H9 (cell line): ENCODE measurements around the gene EGFR. TPM values are rescaled to one million over a fixed set of nuclear protein-coding genes. Genes with fewer than 3 reads are reported as not detected.

Experiments
- DNase-seq: peaks from one replicate; pipeline ENCODE4 v3.0.0-alpha.2; 2017
- H2AFZ ChIP-seq: one replicate; pipeline ENCODE4 v1.6.1; 2013; ENCODE audit warnings: mild to moderate bottlenecking, low read length, control low read depth, moderate library complexity
- H2AK5ac ChIP-seq: 2 replicates; pipeline ENCODE4 v1.6.1; 2013; ENCODE audit warnings: low read length, control low read depth, mixed read lengths; ENCODE audit not compliant: insufficient read length
- H2BK120ac ChIP-seq: one replicate; pipeline ENCODE4 v1.6.1; 2013; ENCODE audit warnings: low read depth, mild to moderate bottlenecking, low read length, control low read depth, inconsistent platforms; ENCODE audit not compliant: poor library complexity, severe bottlenecking
- H2BK12ac ChIP-seq: 2 replicates; pipeline ENCODE4 v1.6.1; 2013; ENCODE audit warnings: low read length, control low read depth, mixed read lengths, low read depth; ENCODE audit not compliant: insufficient read length
- H2BK15ac ChIP-seq: 2 replicates; pipeline ENCODE4 v1.6.1; 2013; ENCODE audit warnings: low read depth, low read length, control low read depth
- H2BK20ac ChIP-seq: one replicate; pipeline ENCODE4 v1.6.1; 2013; ENCODE audit warnings: low read depth, mild to moderate bottlenecking, low read length, control low read depth, inconsistent platforms; ENCODE audit not compliant: poor library complexity, severe bottlenecking
- H2BK5ac ChIP-seq: 2 replicates; pipeline ENCODE4 v1.6.1; 2013; ENCODE audit warnings: low read length, control low read depth, mixed read lengths; ENCODE audit not compliant: insufficient read length
- H3K14ac ChIP-seq: 2 replicates; pipeline ENCODE4 v1.6.1; 2013; ENCODE audit warnings: low read length, control low read depth; ENCODE audit not compliant: insufficient read depth
- H3K18ac ChIP-seq: 2 replicates; pipeline ENCODE4 v1.6.1; 2013; ENCODE audit warnings: low read depth, mild to moderate bottlenecking, mixed read lengths, low read length, control low read depth; ENCODE audit not compliant: insufficient read length
- H3K23ac ChIP-seq: 2 replicates; pipeline ENCODE4 v1.6.1; 2013; ENCODE audit warnings: low read length, control low read depth, mixed read lengths, low read depth; ENCODE audit not compliant: insufficient read length
- H3K23me2 ChIP-seq: 2 replicates; pipeline ENCODE4 v1.6.1; 2013; ENCODE audit warnings: low read depth, mild to moderate bottlenecking, mixed read lengths, low read length, control low read depth; ENCODE audit not compliant: insufficient read length, poor library complexity, severe bottlenecking
- H3K27ac ChIP-seq: 2 replicates; pipeline ENCODE4 v1.5.1; 2013; ENCODE audit warnings: low read length, control low read depth, mixed read lengths, low read depth; ENCODE audit not compliant: insufficient read length
- H3K27me3 ChIP-seq: 2 replicates; pipeline ENCODE4 v1.6.1; 2013; ENCODE audit warnings: low read length, control low read depth, inconsistent platforms; ENCODE audit not compliant: insufficient read depth
- H3K4ac ChIP-seq: 2 replicates; pipeline ENCODE4 v1.6.1; 2013; ENCODE audit warnings: low read depth, mild to moderate bottlenecking, control low read depth, inconsistent platforms, low read length, moderate library complexity
- H3K4me1 ChIP-seq: 2 replicates; pipeline ENCODE4 v1.6.1; 2013; ENCODE audit warnings: low read length, control low read depth, inconsistent platforms; ENCODE audit not compliant: insufficient read depth
- H3K4me2 ChIP-seq: 2 replicates; pipeline ENCODE4 v1.6.1; 2013; ENCODE audit warnings: low read length, control low read depth, mixed read lengths; ENCODE audit not compliant: insufficient read length, insufficient read depth
- H3K56ac ChIP-seq: 2 replicates; pipeline ENCODE4 v1.6.1; 2013; ENCODE audit warnings: low read depth, mild to moderate bottlenecking, mixed read lengths, low read length, control low read depth; ENCODE audit not compliant: insufficient read length
- H3K79me1 ChIP-seq: 2 replicates; pipeline ENCODE4 v1.6.1; 2013; ENCODE audit warnings: low read depth, mild to moderate bottlenecking, moderate library complexity, low read length, control low read depth, inconsistent platforms; ENCODE audit not compliant: insufficient read depth, poor library complexity, severe bottlenecking
- H3K79me2 ChIP-seq: 2 replicates; pipeline ENCODE4 v1.6.1; 2013; ENCODE audit warnings: low read length, control low read depth, inconsistent platforms; ENCODE audit not compliant: insufficient read depth
- H3K9ac ChIP-seq: 2 replicates; pipeline ENCODE4 v1.6.1; 2013; ENCODE audit warnings: low read length, control low read depth, mixed read lengths; ENCODE audit not compliant: insufficient read length; ENCODE audit errors: extremely low read depth
- H3K9me3 ChIP-seq: one replicate; pipeline ENCODE4 v1.6.1; 2013; ENCODE audit warnings: low read depth, low read length, inconsistent platforms; ENCODE audit not compliant: control insufficient read depth
- H3T11ph ChIP-seq: one replicate; pipeline ENCODE4 v1.6.1; 2013; ENCODE audit warnings: mild to moderate bottlenecking, low read length, control low read depth, inconsistent platforms
- H4K20me1 ChIP-seq: one replicate; pipeline ENCODE4 v1.6.1; 2013; ENCODE audit not compliant: control insufficient read depth, insufficient read length, insufficient read depth
- H4K5ac ChIP-seq: 2 replicates; pipeline ENCODE4 v1.6.1; 2013; ENCODE audit warnings: low read depth, mild to moderate bottlenecking, mixed read lengths, low read length, control low read depth; ENCODE audit not compliant: insufficient read length
- H4K8ac ChIP-seq: replicated peaks from 2 replicates; pipeline ENCODE4 v1.6.1; 2013; ENCODE audit warnings: low read length, control low read depth, mixed read lengths, low read depth; ENCODE audit not compliant: insufficient read length
- H4K91ac ChIP-seq: 2 replicates; pipeline ENCODE4 v1.6.1; 2013; ENCODE audit warnings: low read depth, mild to moderate bottlenecking, moderate library complexity, mixed read lengths, low read length, control low read depth; ENCODE audit not compliant: insufficient read length
- H3K27ac Mint-ChIP-seq, 3 experiments: 2 replicates in 2 of 3; 3 replicates in 1 of 3; pipeline ENCODE4 v1.8.0; 2020 to 2021; ENCODE audit warnings: mixed read lengths in 3 of 3, mild to moderate bottlenecking in 1 of 3, moderate library complexity in 1 of 3
- H3K27me3 Mint-ChIP-seq: 2 replicates; pipeline ENCODE4 v1.8.0; 2021; ENCODE audit warnings: low read depth, mild to moderate bottlenecking, moderate library complexity, mixed read lengths
- H3K36me3 Mint-ChIP-seq, 3 experiments: 2 replicates in 2 of 3; 3 replicates in 1 of 3; pipeline ENCODE4 v1.8.0; 2020 to 2021; ENCODE audit warnings: low read depth in 3 of 3, mixed read lengths in 3 of 3; ENCODE audit not compliant: insufficient read depth in 1 of 3
- H3K4me1 Mint-ChIP-seq, 2 experiments: 2 replicates each; pipeline ENCODE4 v1.8.0; 2020; ENCODE audit warnings: mixed read lengths in 2 of 2
- H3K4me3 Mint-ChIP-seq, 2 experiments: 2 replicates in 1 of 2; 3 replicates in 1 of 2; pipeline ENCODE4 v1.8.0; 2020 to 2021; ENCODE audit warnings: mild to moderate bottlenecking in 2 of 2, mixed read lengths in 2 of 2, moderate library complexity in 1 of 2
- H3K9me3 Mint-ChIP-seq, 2 experiments: 2 replicates in 1 of 2; 3 replicates in 1 of 2; pipeline ENCODE4 v1.8.0; 2020; ENCODE audit warnings: mild to moderate bottlenecking in 2 of 2, mixed read lengths in 2 of 2, moderate library complexity in 1 of 2
- CTCF ChIP-seq: fragments of 200-600 bp; sonication (generic); conservative IDR thresholded peaks from 3 replicates; pipeline ENCODE4 v1.8.0; 2021; ENCODE audit warnings: antibody characterized with exemption, mild to moderate bottlenecking
- WGBS: extraction: QIAGEN DNeasy Blood & Tissue Kit; methylation state at CpG from one replicate; pipeline ENCODE4 v1.1.7; 2013; ENCODE audit warnings: missing lambda C conversion rate, low lambda C conversion rate, mixed read lengths; ENCODE audit not compliant: insufficient read length; ENCODE audit errors: extremely low coverage; 5-methylcytosine and 5-hydroxymethylcytosine counted together
- total RNA-seq: library from RNA; stranded (reverse); gene quantifications from 2 replicates; pipeline ENCODE4 v1.2.1, GENCODE V29; 2021

The EGFR gene
- total RNA-seq, 1 experiment from 2014 or later: 3.3 TPM

DNA sequence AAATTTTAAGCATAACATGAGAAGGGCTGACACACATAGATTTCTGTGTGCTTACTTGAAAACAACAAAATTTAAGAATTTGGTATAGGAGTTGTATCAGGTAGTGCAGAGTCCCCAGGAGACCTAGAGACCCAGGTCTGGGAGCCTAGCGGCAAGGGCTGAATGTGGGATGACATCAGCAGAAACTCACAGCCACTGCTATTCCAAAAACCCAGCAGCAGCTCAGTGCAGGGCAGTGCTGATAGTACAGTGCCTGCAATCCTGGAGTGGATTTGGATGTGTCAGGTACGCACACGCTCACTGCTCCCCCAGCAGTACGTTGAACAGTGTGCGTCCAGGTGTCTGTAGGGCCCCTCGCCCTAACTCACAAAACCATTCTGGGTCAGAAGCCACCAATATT is 87.1 kb downstream of the EGFR start:
- no peak overlapping the region for H3K4me2 ChIP-seq
- no peak overlapping the region for H3K14ac ChIP-seq
- no peak overlapping the region for H2BK15ac ChIP-seq
- no peak overlapping the region for H3K27ac ChIP-seq
- no peak overlapping the region for H3T11ph ChIP-seq
- no peak overlapping the region for H2BK20ac ChIP-seq
- peaks cover 4% of the 10 kb centered on the region; the same call in 1 of the 2 replicates for H3K4me1 ChIP-seq
- no peak overlapping the region for H2BK120ac ChIP-seq
- no peak overlapping the region for H2AFZ ChIP-seq
- peaks cover 5% of the 10 kb centered on the region for H3K27me3 Mint-ChIP-seq
- H4K91ac ChIP-seq: no peak overlapping the region
- DNase-seq: no peak
- H3K27me3 ChIP-seq: no peaks in the 10 kb centered on the region
- WGBS: no CpG with 5 or more reads among the region's 6 CpGs
- H4K5ac ChIP-seq: no peak overlapping the region
- H3K18ac ChIP-seq: no peak overlapping the region
- no peaks in the 10 kb centered on the region for H4K20me1 ChIP-seq
- H3K79me1 ChIP-seq: no peaks in the 10 kb centered on the region
- no peaks in the 10 kb centered on the region for H3K9me3 Mint-ChIP-seq
- H2AK5ac ChIP-seq: no peak overlapping the region
- no peaks in the 10 kb centered on the region for H3K23me2 ChIP-seq
- H3K23ac ChIP-seq: no peak overlapping the region
- peaks cover 29 to 36% of the 10 kb centered on the region in 2 experiments for H3K4me1 Mint-ChIP-seq
- H3K27ac Mint-ChIP-seq: no peak overlapping the region
- no peak overlapping the region for H2BK12ac ChIP-seq
- no peaks in the 10 kb centered on the region for H3K36me3 Mint-ChIP-seq
- no peaks in the 10 kb centered on the region for H3K79me2 ChIP-seq
- H3K4ac ChIP-seq: no peak overlapping the region
- no peak overlapping the region for H3K4me3 Mint-ChIP-seq
- TF ChIP-seq CTCF: no peak
- no peaks in the 10 kb centered on the region for H3K9me3 ChIP-seq
- H3K56ac ChIP-seq: no peak overlapping the region
- no peak overlapping the region for H2BK5ac ChIP-seq
- no peak overlapping the region for H3K9ac ChIP-seq
- no peak overlapping the region for H4K8ac ChIP-seq
